ENCODE results near the gene HS3ST1.

Gene HS3ST1

GRCh38 chr4:11428231-11428898, at the start of gene HS3ST1:
Gene HS3ST1 (minus strand): TSS chr4:11428894. CDS start chr4:11400005, 28,889 bp downstream.
- TF ChIP-seq CTCF (conservative IDR thresholded peaks at IDR 0.05; ENCODE audit: low read length) (no peak), EZH2phosphoT487 (IDR thresholded peaks at IDR 0.05; ENCODE audit: borderline replicate concordance) (no peak)
- H3K9ac ChIP-seq (ENCODE audit: low read depth, low read length, poor library complexity, severe bottlenecking), result no peak within 1 kb of the TSS
- no peak within 1 kb of the TSS for H2AFZ ChIP-seq (ENCODE audit: low read length)
- no peaks in the 10 kb centered on the region for H3K27me3 ChIP-seq (ENCODE audit: insufficient read depth, low read length, poor library complexity, severe bottlenecking)
- H3K36me3 ChIP-seq (ENCODE audit: insufficient read depth, low read length), result no peaks in the 10 kb centered on the region
- no peak within 1 kb of the TSS for H3K4me2 ChIP-seq (ENCODE audit: low read depth, low read length, poor library complexity, severe bottlenecking)
- H3F3A ChIP-seq (ENCODE audit: low read depth), result no peaks in the 10 kb centered on the region
- H3K79me2 ChIP-seq (ENCODE audit: insufficient read depth, low read length), result no peaks in the 10 kb centered on the region
- H3K4me1 ChIP-seq (ENCODE audit: insufficient read depth, low read length, poor library complexity, severe bottlenecking), result no peaks in the 10 kb centered on the region
- H4K20me1 ChIP-seq (ENCODE audit: insufficient read depth, low read length, poor library complexity, severe bottlenecking), result no peaks in the 10 kb centered on the region
- H3K4me3 ChIP-seq (ENCODE audit: low read length, poor library complexity, severe bottlenecking), result no peak within 1 kb of the TSS
- H3K9me3 ChIP-seq (ENCODE audit: insufficient read depth, low read depth, low read length), result no peaks in the 10 kb centered on the region
- no peaks in the 10 kb centered on the region for H3K9me2 ChIP-seq (replicated peaks; ENCODE audit: low read depth, low read length)

- no peaks in the 10 kb centered on the region for H4K20me1 ChIP-seq (ENCODE audit: insufficient read depth, low read length, poor library complexity, severe bottlenecking)
- no peak overlapping the region for H3K4me3 ChIP-seq (ENCODE audit: low read length, poor library complexity, severe bottlenecking)
- no peak overlapping the region for H2AFZ ChIP-seq (ENCODE audit: low read length)
- no peaks in the 10 kb centered on the region for H3K9me2 ChIP-seq (replicated peaks; ENCODE audit: low read depth, low read length)
- TF ChIP-seq CTCF (conservative IDR thresholded peaks at IDR 0.05; ENCODE audit: low read length) (no peak), EZH2phosphoT487 (IDR thresholded peaks at IDR 0.05; ENCODE audit: borderline replicate concordance) (no peak)
- H3K36me3 ChIP-seq (ENCODE audit: insufficient read depth, low read length), result no peaks in the 10 kb centered on the region
- H3K9me3 ChIP-seq (ENCODE audit: insufficient read depth, low read depth, low read length), result no peaks in the 10 kb centered on the region
- H3F3A ChIP-seq (ENCODE audit: low read depth), result 0 out of 2 replicates have a peak, but pooled peaks cover 2% of the 10 kb centered on the region
- H3K4me2 ChIP-seq (ENCODE audit: low read depth, low read length, poor library complexity, severe bottlenecking), result no peak overlapping the region
- no peak overlapping the region for H3K9ac ChIP-seq (ENCODE audit: low read depth, low read length, poor library complexity, severe bottlenecking)
- peaks cover 18% of the 10 kb centered on the region for H3K4me1 ChIP-seq (ENCODE audit: insufficient read depth, low read length, poor library complexity, severe bottlenecking)
- H3K79me2 ChIP-seq (ENCODE audit: insufficient read depth, low read length), result no peaks in the 10 kb centered on the region
- H3K27me3 ChIP-seq (ENCODE audit: insufficient read depth, low read length, poor library complexity, severe bottlenecking), result no peaks in the 10 kb centered on the region
Observed at GRCh38 chr4:11475871-11476270, 47.2 kb upstream of the HS3ST1 start.

- Histone ChIP-seq H3K9me2 (replicated peaks; ENCODE audit: low read depth, low read length) (no peaks in the 10 kb centered on the region), H3K4me3 (ENCODE audit: low read length, poor library complexity, severe bottlenecking) (no peak overlapping the region), H2AFZ (ENCODE audit: low read length) (no peak overlapping the region), H3K27me3 (ENCODE audit: insufficient read depth, low read length, poor library complexity, severe bottlenecking) (no peaks in the 10 kb centered on the region), H3K79me2 (ENCODE audit: insufficient read depth, low read length) (no peaks in the 10 kb centered on the region), H3K4me1 (ENCODE audit: insufficient read depth, low read length, poor library complexity, severe bottlenecking) (peaks cover 17% of the 10 kb centered on the region), H3K4me2 (ENCODE audit: low read depth, low read length, poor library complexity, severe bottlenecking) (no peak overlapping the region), H3K9me3 (ENCODE audit: insufficient read depth, low read depth, low read length) (no peaks in the 10 kb centered on the region), H3K9ac (ENCODE audit: low read depth, low read length, poor library complexity, severe bottlenecking) (no peak overlapping the region), H3F3A (ENCODE audit: low read depth) (no peaks in the 10 kb centered on the region), H4K20me1 (ENCODE audit: insufficient read depth, low read length, poor library complexity, severe bottlenecking) (no peaks in the 10 kb centered on the region), H3K36me3 (ENCODE audit: insufficient read depth, low read length) (no peaks in the 10 kb centered on the region)
- TF ChIP-seq CTCF (conservative IDR thresholded peaks at IDR 0.05; ENCODE audit: low read length), result no peak
Observed at GRCh38 chr4:11474146-11474545, 45.5 kb upstream of the HS3ST1 start.

Data from Loucy (cell line).